Activated CD8-positive, alpha-beta T cell treated with anti-CD3 and anti-CD28 coated beads for 36 hours (primary cell): ENCODE results near the gene MYLK. TPM values are rescaled to one million over a fixed set of nuclear protein-coding genes. Genes with fewer than 3 reads are reported as not detected.

Experiments used
- ATAC-seq: fragments of 200-7000 bp; cut with Tn5 transposase; one replicate; pipeline ENCODE4 v1.10.0; 2021; ENCODE audit warnings: mild to moderate bottlenecking, moderate library complexity
- CTCF ChIA-PET: fragments of 350-600 bp; sonication (Branson Sonifier 250); formaldehyde crosslinking; loops from one replicate; lab custom pipeline; 2021; ENCODE audit warnings: antibody characterized with exemption; lab: Charles Lee
- POLR2A ChIA-PET: fragments of 350-600 bp; sonication (Branson Sonifier 250); formaldehyde crosslinking; loops from one replicate; lab custom pipeline; 2021; ENCODE audit warnings: antibody characterized with exemption; lab: Charles Lee
- DNase-seq: peaks from one replicate; pipeline ENCODE4 v3.0.0-alpha.2; 2020
- H3K27ac Mint-ChIP-seq: one replicate; pipeline ENCODE4 v1.8.0; 2021; ENCODE audit warnings: mild to moderate bottlenecking, mixed read lengths
- H3K27me3 Mint-ChIP-seq: one replicate; pipeline ENCODE4 v1.8.0; 2021; ENCODE audit warnings: mixed read lengths
- H3K36me3 Mint-ChIP-seq: one replicate; pipeline ENCODE4 v1.8.0; 2021; ENCODE audit warnings: low read depth, mixed read lengths
- H3K4me1 Mint-ChIP-seq: one replicate; pipeline ENCODE4 v1.8.0; 2021; ENCODE audit warnings: low read depth, mixed read lengths
- H3K4me3 Mint-ChIP-seq: one replicate; pipeline ENCODE4 v1.8.0; 2021; ENCODE audit warnings: mild to moderate bottlenecking, moderate library complexity, mixed read lengths
- H3K9me3 Mint-ChIP-seq: one replicate; pipeline ENCODE4 v1.8.0; 2021; ENCODE audit warnings: mixed read lengths
- CTCF ChIP-seq: fragments of 200-600 bp; IDR thresholded peaks from one replicate; pipeline ENCODE4 v1.8.0; 2022; ENCODE audit warnings: antibody characterized with exemption, mild to moderate bottlenecking
- intact Hi-C: fragments of 100-400 bp; cut with micrococcal nuclease; formaldehyde crosslinking; loops from one replicate; pipeline ENCODE4 v1.10.0; 2022
- total RNA-seq, 2 experiments: library from RNA; stranded (reverse); gene quantifications; one replicate each; pipeline ENCODE4 v1.2.3, GENCODE V29; 2021

MYLK gene
- total RNA-seq, 2 experiments from 2014 or later = 0.34 TPM; not detected in 1

- Mint-ChIP-seq H3K36me3 (no peaks in the 10 kb centered on the region), H3K4me3 (no peak overlapping the region), H3K9me3 (no peaks in the 10 kb centered on the region), H3K4me1 (no peaks in the 10 kb centered on the region), H3K27me3 (peaks cover 3% of the 10 kb centered on the region), H3K27ac (no peak overlapping the region)
- ChIA-PET CTCF (no interaction called here), POLR2A (no interaction called here)
- ATAC-seq = no peak
- no peak for DNase-seq
- intact Hi-C loops = no loop called here
- no peak for TF ChIP-seq CTCF
Observed at GRCh38 chr3:123783811-123784210, 100.3 kb downstream of the MYLK start.

GRCh38 chr3:123783050-123783689, 101.0 kb downstream of the MYLK start:
- intact Hi-C loops = no loop called here
- H3K9me3 Mint-ChIP-seq = no peaks in the 10 kb centered on the region
- H3K27ac Mint-ChIP-seq = no peak overlapping the region
- DNase-seq (no peak), ATAC-seq (no peak)
- no peaks in the 10 kb centered on the region for H3K4me1 Mint-ChIP-seq
- H3K27me3 Mint-ChIP-seq = peaks cover 3% of the 10 kb centered on the region
- H3K36me3 Mint-ChIP-seq = no peaks in the 10 kb centered on the region
- TF ChIP-seq CTCF = no peak
- POLR2A ChIA-PET = no interaction called here
- H3K4me3 Mint-ChIP-seq = no peak overlapping the region
- CTCF ChIA-PET = no interaction called here

- no peak overlapping the region for H3K27ac Mint-ChIP-seq
- ATAC-seq = no peak
- no peak for DNase-seq
- CTCF ChIA-PET = no interaction called here
- H3K4me1 Mint-ChIP-seq = no peaks in the 10 kb centered on the region
- POLR2A ChIA-PET = no interaction called here
- H3K27me3 Mint-ChIP-seq = peaks cover 3% of the 10 kb centered on the region
- H3K36me3 Mint-ChIP-seq = no peaks in the 10 kb centered on the region
- no peak overlapping the region for H3K4me3 Mint-ChIP-seq
- no peak for TF ChIP-seq CTCF
- intact Hi-C loops = no loop called here
- no peaks in the 10 kb centered on the region for H3K9me3 Mint-ChIP-seq
Observed at GRCh38 chr3:123782488-123782887, 101.6 kb downstream of the MYLK start.

- intact Hi-C loops = no loop called here
- Mint-ChIP-seq H3K27me3 (peaks cover 3% of the 10 kb centered on the region), H3K4me3 (no peak overlapping the region), H3K4me1 (no peaks in the 10 kb centered on the region), H3K27ac (no peak overlapping the region), H3K36me3 (no peaks in the 10 kb centered on the region), H3K9me3 (no peaks in the 10 kb centered on the region)
- POLR2A ChIA-PET = no interaction called here
- CTCF ChIA-PET = no interaction called here
- ATAC-seq (no peak), DNase-seq (no peak)
- TF ChIP-seq CTCF = no peak
Observed at GRCh38 chr3:123781571-123782275, 102.4 kb downstream of the MYLK start.

GRCh38 chr3:123781138-123781537, 103.0 kb downstream of the MYLK start:
- no peak for ATAC-seq
- no peaks in the 10 kb centered on the region for H3K4me1 Mint-ChIP-seq
- DNase-seq = no peak
- H3K27me3 Mint-ChIP-seq = peaks cover 3% of the 10 kb centered on the region
- TF ChIP-seq CTCF = no peak
- no peaks in the 10 kb centered on the region for H3K9me3 Mint-ChIP-seq
- ChIA-PET POLR2A (no interaction called here), CTCF (no interaction called here)
- no peak overlapping the region for H3K4me3 Mint-ChIP-seq
- intact Hi-C loops = no loop called here
- H3K36me3 Mint-ChIP-seq = no peaks in the 10 kb centered on the region
- no peak overlapping the region for H3K27ac Mint-ChIP-seq
